H9 (cell line): ENCODE results near the gene TADA2B. TPM values are rescaled to one million over a fixed set of nuclear protein-coding genes. Genes with fewer than 3 reads are reported as not detected.

Source experiments
- DNase-seq: peaks from one replicate; pipeline ENCODE4 v3.0.0-alpha.2; 2017
- H2AFZ ChIP-seq: one replicate; pipeline ENCODE4 v1.6.1; 2013; ENCODE audit warnings: mild to moderate bottlenecking, low read length, control low read depth, moderate library complexity
- H2AK5ac ChIP-seq: 2 replicates; pipeline ENCODE4 v1.6.1; 2013; ENCODE audit warnings: low read length, control low read depth, mixed read lengths; ENCODE audit not compliant: insufficient read length
- H2BK120ac ChIP-seq: one replicate; pipeline ENCODE4 v1.6.1; 2013; ENCODE audit warnings: low read depth, mild to moderate bottlenecking, low read length, control low read depth, inconsistent platforms; ENCODE audit not compliant: poor library complexity, severe bottlenecking
- H2BK12ac ChIP-seq: 2 replicates; pipeline ENCODE4 v1.6.1; 2013; ENCODE audit warnings: low read length, control low read depth, mixed read lengths, low read depth; ENCODE audit not compliant: insufficient read length
- H2BK15ac ChIP-seq: 2 replicates; pipeline ENCODE4 v1.6.1; 2013; ENCODE audit warnings: low read depth, low read length, control low read depth
- H2BK20ac ChIP-seq: one replicate; pipeline ENCODE4 v1.6.1; 2013; ENCODE audit warnings: low read depth, mild to moderate bottlenecking, low read length, control low read depth, inconsistent platforms; ENCODE audit not compliant: poor library complexity, severe bottlenecking
- H2BK5ac ChIP-seq: 2 replicates; pipeline ENCODE4 v1.6.1; 2013; ENCODE audit warnings: low read length, control low read depth, mixed read lengths; ENCODE audit not compliant: insufficient read length
- H3K14ac ChIP-seq: 2 replicates; pipeline ENCODE4 v1.6.1; 2013; ENCODE audit warnings: low read length, control low read depth; ENCODE audit not compliant: insufficient read depth
- H3K18ac ChIP-seq: 2 replicates; pipeline ENCODE4 v1.6.1; 2013; ENCODE audit warnings: low read depth, mild to moderate bottlenecking, mixed read lengths, low read length, control low read depth; ENCODE audit not compliant: insufficient read length
- H3K23ac ChIP-seq: 2 replicates; pipeline ENCODE4 v1.6.1; 2013; ENCODE audit warnings: low read length, control low read depth, mixed read lengths, low read depth; ENCODE audit not compliant: insufficient read length
- H3K23me2 ChIP-seq: 2 replicates; pipeline ENCODE4 v1.6.1; 2013; ENCODE audit warnings: low read depth, mild to moderate bottlenecking, mixed read lengths, low read length, control low read depth; ENCODE audit not compliant: insufficient read length, poor library complexity, severe bottlenecking
- H3K27ac ChIP-seq: 2 replicates; pipeline ENCODE4 v1.5.1; 2013; ENCODE audit warnings: low read length, control low read depth, mixed read lengths, low read depth; ENCODE audit not compliant: insufficient read length
- H3K27me3 ChIP-seq: 2 replicates; pipeline ENCODE4 v1.6.1; 2013; ENCODE audit warnings: low read length, control low read depth, inconsistent platforms; ENCODE audit not compliant: insufficient read depth
- H3K4ac ChIP-seq: 2 replicates; pipeline ENCODE4 v1.6.1; 2013; ENCODE audit warnings: low read depth, mild to moderate bottlenecking, control low read depth, inconsistent platforms, low read length, moderate library complexity
- H3K4me1 ChIP-seq: 2 replicates; pipeline ENCODE4 v1.6.1; 2013; ENCODE audit warnings: low read length, control low read depth, inconsistent platforms; ENCODE audit not compliant: insufficient read depth
- H3K4me2 ChIP-seq: 2 replicates; pipeline ENCODE4 v1.6.1; 2013; ENCODE audit warnings: low read length, control low read depth, mixed read lengths; ENCODE audit not compliant: insufficient read length, insufficient read depth
- H3K56ac ChIP-seq: 2 replicates; pipeline ENCODE4 v1.6.1; 2013; ENCODE audit warnings: low read depth, mild to moderate bottlenecking, mixed read lengths, low read length, control low read depth; ENCODE audit not compliant: insufficient read length
- H3K79me1 ChIP-seq: 2 replicates; pipeline ENCODE4 v1.6.1; 2013; ENCODE audit warnings: low read depth, mild to moderate bottlenecking, moderate library complexity, low read length, control low read depth, inconsistent platforms; ENCODE audit not compliant: insufficient read depth, poor library complexity, severe bottlenecking
- H3K79me2 ChIP-seq: 2 replicates; pipeline ENCODE4 v1.6.1; 2013; ENCODE audit warnings: low read length, control low read depth, inconsistent platforms; ENCODE audit not compliant: insufficient read depth
- H3K9ac ChIP-seq: 2 replicates; pipeline ENCODE4 v1.6.1; 2013; ENCODE audit warnings: low read length, control low read depth, mixed read lengths; ENCODE audit not compliant: insufficient read length; ENCODE audit errors: extremely low read depth
- H3K9me3 ChIP-seq: one replicate; pipeline ENCODE4 v1.6.1; 2013; ENCODE audit warnings: low read depth, low read length, inconsistent platforms; ENCODE audit not compliant: control insufficient read depth
- H3T11ph ChIP-seq: one replicate; pipeline ENCODE4 v1.6.1; 2013; ENCODE audit warnings: mild to moderate bottlenecking, low read length, control low read depth, inconsistent platforms
- H4K20me1 ChIP-seq: one replicate; pipeline ENCODE4 v1.6.1; 2013; ENCODE audit not compliant: control insufficient read depth, insufficient read length, insufficient read depth
- H4K5ac ChIP-seq: 2 replicates; pipeline ENCODE4 v1.6.1; 2013; ENCODE audit warnings: low read depth, mild to moderate bottlenecking, mixed read lengths, low read length, control low read depth; ENCODE audit not compliant: insufficient read length
- H4K8ac ChIP-seq: replicated peaks from 2 replicates; pipeline ENCODE4 v1.6.1; 2013; ENCODE audit warnings: low read length, control low read depth, mixed read lengths, low read depth; ENCODE audit not compliant: insufficient read length
- H4K91ac ChIP-seq: 2 replicates; pipeline ENCODE4 v1.6.1; 2013; ENCODE audit warnings: low read depth, mild to moderate bottlenecking, moderate library complexity, mixed read lengths, low read length, control low read depth; ENCODE audit not compliant: insufficient read length
- H3K27ac Mint-ChIP-seq, 3 experiments: 2 replicates in 2 of 3; 3 replicates in 1 of 3; pipeline ENCODE4 v1.8.0; 2020 to 2021; ENCODE audit warnings: mixed read lengths in 3 of 3, mild to moderate bottlenecking in 1 of 3, moderate library complexity in 1 of 3
- H3K27me3 Mint-ChIP-seq: 2 replicates; pipeline ENCODE4 v1.8.0; 2021; ENCODE audit warnings: low read depth, mild to moderate bottlenecking, moderate library complexity, mixed read lengths
- H3K36me3 Mint-ChIP-seq, 3 experiments: 2 replicates in 2 of 3; 3 replicates in 1 of 3; pipeline ENCODE4 v1.8.0; 2020 to 2021; ENCODE audit warnings: low read depth in 3 of 3, mixed read lengths in 3 of 3; ENCODE audit not compliant: insufficient read depth in 1 of 3
- H3K4me1 Mint-ChIP-seq, 2 experiments: 2 replicates each; pipeline ENCODE4 v1.8.0; 2020; ENCODE audit warnings: mixed read lengths in 2 of 2
- H3K4me3 Mint-ChIP-seq, 2 experiments: 2 replicates in 1 of 2; 3 replicates in 1 of 2; pipeline ENCODE4 v1.8.0; 2020 to 2021; ENCODE audit warnings: mild to moderate bottlenecking in 2 of 2, mixed read lengths in 2 of 2, moderate library complexity in 1 of 2
- H3K9me3 Mint-ChIP-seq, 2 experiments: 2 replicates in 1 of 2; 3 replicates in 1 of 2; pipeline ENCODE4 v1.8.0; 2020; ENCODE audit warnings: mild to moderate bottlenecking in 2 of 2, mixed read lengths in 2 of 2, moderate library complexity in 1 of 2
- WGBS: extraction: QIAGEN DNeasy Blood & Tissue Kit; methylation state at CpG from one replicate; pipeline ENCODE4 v1.1.7; 2013; ENCODE audit warnings: missing lambda C conversion rate, low lambda C conversion rate, mixed read lengths; ENCODE audit not compliant: insufficient read length; ENCODE audit errors: extremely low coverage; 5-methylcytosine and 5-hydroxymethylcytosine counted together
- total RNA-seq: library from RNA; stranded (reverse); gene quantifications from 2 replicates; pipeline ENCODE4 v1.2.1, GENCODE V29; 2021
- TF ChIP-seq, protein P1 (sequence below): fragments of 200-600 bp; sonication (generic); conservative IDR thresholded peaks from 3 replicates; pipeline ENCODE4 v1.8.0; 2021; ENCODE audit warnings: antibody characterized with exemption, mild to moderate bottlenecking

Gene TADA2B
- total RNA-seq, 1 experiment from 2014 or later = 14.0 TPM

DNA sequence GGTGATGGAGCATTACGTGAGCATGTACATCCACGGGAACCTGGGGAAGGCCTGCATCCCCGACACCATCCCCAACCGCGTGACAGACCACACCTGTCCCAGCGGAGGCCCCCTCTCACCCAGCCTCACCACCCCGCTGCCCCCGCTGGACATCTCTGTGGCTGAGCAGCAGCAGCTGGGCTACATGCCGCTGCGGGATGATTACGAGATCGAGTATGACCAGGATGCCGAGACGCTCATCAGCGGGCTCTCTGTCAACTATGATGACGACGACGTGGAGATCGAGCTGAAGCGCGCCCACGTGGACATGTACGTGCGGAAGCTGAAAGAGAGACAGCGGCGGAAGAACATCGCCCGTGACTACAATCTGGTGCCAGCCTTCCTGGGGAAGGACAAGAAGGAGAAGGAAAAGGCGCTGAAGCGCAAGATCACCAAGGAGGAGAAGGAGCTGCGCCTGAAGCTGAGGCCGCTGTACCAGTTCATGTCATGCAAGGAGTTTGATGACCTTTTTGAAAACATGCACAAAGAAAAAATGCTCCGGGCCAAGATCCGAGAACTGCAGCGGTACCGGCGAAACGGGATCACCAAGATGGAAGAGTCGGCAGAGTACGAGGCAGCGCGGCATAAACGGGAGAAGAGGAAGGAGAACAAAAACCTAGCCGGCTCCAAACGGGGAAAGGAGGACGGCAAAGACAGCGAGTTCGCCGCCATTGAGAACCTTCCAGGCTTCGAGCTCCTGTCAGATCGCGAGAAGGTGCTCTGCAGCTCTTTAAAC is 11.1 kb downstream of the TADA2B start:
- H3K36me3 Mint-ChIP-seq = peaks cover 6 to 30% (median 27%) of the 10 kb centered on the region in 3 experiments; a peak in 6 of 7 replicates
- no peaks in the 10 kb centered on the region for H4K20me1 ChIP-seq
- TF ChIP-seq, protein P1, sequence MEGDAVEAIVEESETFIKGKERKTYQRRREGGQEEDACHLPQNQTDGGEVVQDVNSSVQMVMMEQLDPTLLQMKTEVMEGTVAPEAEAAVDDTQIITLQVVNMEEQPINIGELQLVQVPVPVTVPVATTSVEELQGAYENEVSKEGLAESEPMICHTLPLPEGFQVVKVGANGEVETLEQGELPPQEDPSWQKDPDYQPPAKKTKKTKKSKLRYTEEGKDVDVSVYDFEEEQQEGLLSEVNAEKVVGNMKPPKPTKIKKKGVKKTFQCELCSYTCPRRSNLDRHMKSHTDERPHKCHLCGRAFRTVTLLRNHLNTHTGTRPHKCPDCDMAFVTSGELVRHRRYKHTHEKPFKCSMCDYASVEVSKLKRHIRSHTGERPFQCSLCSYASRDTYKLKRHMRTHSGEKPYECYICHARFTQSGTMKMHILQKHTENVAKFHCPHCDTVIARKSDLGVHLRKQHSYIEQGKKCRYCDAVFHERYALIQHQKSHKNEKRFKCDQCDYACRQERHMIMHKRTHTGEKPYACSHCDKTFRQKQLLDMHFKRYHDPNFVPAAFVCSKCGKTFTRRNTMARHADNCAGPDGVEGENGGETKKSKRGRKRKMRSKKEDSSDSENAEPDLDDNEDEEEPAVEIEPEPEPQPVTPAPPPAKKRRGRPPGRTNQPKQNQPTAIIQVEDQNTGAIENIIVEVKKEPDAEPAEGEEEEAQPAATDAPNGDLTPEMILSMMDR = no peak
- H4K91ac ChIP-seq = no peak overlapping the region
- no peaks in the 10 kb centered on the region for H3K79me1 ChIP-seq
- H4K5ac ChIP-seq = no peak overlapping the region
- peak overlapping the region in 2 of 3 experiments; percentile 8 to 15; a peak in 2 of 7 replicates for H3K27ac Mint-ChIP-seq
- H3K27me3 ChIP-seq = no peaks in the 10 kb centered on the region
- H3K4me3 Mint-ChIP-seq = no peak overlapping the region
- peaks cover 5 to 11% of the 10 kb centered on the region in 2 experiments; a peak in 3 of 4 replicates for H3K4me1 Mint-ChIP-seq
- H3K23me2 ChIP-seq = no peaks in the 10 kb centered on the region
- no peak overlapping the region for H3K27ac ChIP-seq
- H3K79me2 ChIP-seq = no peaks in the 10 kb centered on the region
- no peaks in the 10 kb centered on the region for H3K4me1 ChIP-seq
- H3K9ac ChIP-seq = no peak overlapping the region
- H2BK12ac ChIP-seq = no peak overlapping the region
- H3K27me3 Mint-ChIP-seq = no peaks in the 10 kb centered on the region
- no peak for DNase-seq
- no peak overlapping the region for H3K4me2 ChIP-seq
- no peak overlapping the region for H2AK5ac ChIP-seq
- H4K8ac ChIP-seq = no peak overlapping the region
- no CpG with 5 or more reads among the region's 52 CpGs for WGBS
- no peak overlapping the region for H2BK120ac ChIP-seq
- no peak overlapping the region for H3K4ac ChIP-seq
- H3K9me3 Mint-ChIP-seq = no peaks in the 10 kb centered on the region
- H3K23ac ChIP-seq = no peak overlapping the region
- H3K18ac ChIP-seq = no peak overlapping the region
- no peak overlapping the region for H3T11ph ChIP-seq
- no peak overlapping the region for H2BK5ac ChIP-seq
- H3K56ac ChIP-seq = no peak overlapping the region
- H2BK20ac ChIP-seq = no peak overlapping the region
- no peaks in the 10 kb centered on the region for H3K9me3 ChIP-seq
- no peak overlapping the region for H2BK15ac ChIP-seq
- H2AFZ ChIP-seq = no peak overlapping the region
- no peak overlapping the region for H3K14ac ChIP-seq
